HG03575 (cell line): Measurements from ENCODE around the gene RAP1GAP.

ENCODE experiments used
- ATAC-seq: cut with Tn5 transposase; IDR thresholded peaks from one replicate; pipeline ENCODE4 v1.9.1; 2021; ENCODE audit not compliant: unreplicated experiment, insufficient number of reproducible peaks, low FRiP score; ENCODE audit errors: extremely low read depth

The RAP1GAP gene

DNA sequence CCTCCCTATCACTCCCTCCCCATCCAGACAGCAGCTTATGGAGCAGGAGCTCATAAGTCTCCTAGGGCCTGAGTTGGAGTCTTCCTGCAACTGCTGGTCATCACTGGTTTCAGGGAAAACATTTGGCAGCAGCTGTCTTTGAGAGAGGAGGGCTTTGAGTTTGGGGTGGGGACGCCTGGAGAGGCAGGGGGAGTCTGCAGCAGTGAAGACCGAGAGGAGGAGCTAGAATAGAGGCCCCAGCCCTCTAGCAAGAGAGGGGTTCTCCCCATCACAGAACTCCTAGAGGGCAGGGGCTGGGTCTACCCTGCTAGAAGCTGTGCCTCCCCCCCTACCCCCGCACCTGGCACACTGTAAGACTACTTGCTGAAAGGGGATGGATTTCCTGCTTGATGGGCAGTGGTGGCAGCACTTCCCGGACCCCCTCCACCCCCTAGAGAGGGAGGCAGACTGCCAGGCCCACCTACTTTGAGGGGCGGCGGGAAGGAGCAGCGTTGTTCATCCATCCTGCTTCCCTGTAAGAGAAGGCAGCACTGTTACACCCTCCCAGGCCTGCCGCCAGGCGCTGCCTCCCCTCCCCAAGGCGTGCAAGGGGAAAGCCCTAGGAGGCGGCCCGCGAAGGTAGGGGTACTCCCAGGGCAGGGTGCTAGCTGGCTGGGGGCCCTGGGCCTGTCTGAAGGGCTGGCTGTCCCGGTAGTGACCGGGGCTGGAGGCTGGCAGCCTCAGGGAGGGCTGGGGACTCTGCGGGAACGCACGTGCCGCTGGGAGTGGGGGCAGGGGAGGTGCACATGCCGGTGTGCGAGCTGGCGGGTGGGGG, 50.4 kb downstream of the RAP1GAP start:
- no peak for ATAC-seq

GRCh38 chr1:21618059-21618458, 51.1 kb downstream of the RAP1GAP start:
- no peak for ATAC-seq

DNA sequence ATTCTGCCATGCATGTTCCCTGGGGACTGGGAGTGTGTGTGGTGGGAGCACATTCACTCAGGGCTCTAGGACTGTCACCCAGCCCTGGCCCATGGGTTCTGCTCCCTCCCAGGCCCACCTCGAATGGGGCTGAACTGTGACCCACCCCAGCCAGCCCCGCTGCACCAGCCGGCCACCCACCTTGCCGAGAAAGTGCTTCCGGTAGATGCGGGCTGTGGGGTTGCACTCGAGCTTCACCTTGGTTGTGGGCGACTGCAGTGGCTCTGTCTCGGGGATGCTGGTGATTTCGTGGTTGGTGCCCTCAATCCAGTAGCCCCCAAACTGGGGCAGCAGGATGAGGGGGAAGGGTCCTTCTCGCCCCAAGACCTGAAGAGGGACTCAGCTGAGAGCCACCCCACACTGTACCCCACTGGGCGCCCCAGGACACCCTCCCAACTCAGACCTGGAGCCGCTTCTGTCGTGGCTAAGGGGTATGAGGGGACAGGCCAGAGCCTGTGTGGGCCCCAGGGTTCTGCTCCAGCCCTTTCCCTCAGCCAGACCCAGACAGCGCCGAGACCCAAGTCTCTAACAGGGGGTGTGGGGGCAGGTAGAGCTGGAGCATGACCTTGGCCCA, 51.9 kb downstream of the RAP1GAP start:
- no peak for ATAC-seq

GRCh38 chr1:21616372-21616771, 52.8 kb downstream of the RAP1GAP start:
- ATAC-seq = no peak

DNA sequence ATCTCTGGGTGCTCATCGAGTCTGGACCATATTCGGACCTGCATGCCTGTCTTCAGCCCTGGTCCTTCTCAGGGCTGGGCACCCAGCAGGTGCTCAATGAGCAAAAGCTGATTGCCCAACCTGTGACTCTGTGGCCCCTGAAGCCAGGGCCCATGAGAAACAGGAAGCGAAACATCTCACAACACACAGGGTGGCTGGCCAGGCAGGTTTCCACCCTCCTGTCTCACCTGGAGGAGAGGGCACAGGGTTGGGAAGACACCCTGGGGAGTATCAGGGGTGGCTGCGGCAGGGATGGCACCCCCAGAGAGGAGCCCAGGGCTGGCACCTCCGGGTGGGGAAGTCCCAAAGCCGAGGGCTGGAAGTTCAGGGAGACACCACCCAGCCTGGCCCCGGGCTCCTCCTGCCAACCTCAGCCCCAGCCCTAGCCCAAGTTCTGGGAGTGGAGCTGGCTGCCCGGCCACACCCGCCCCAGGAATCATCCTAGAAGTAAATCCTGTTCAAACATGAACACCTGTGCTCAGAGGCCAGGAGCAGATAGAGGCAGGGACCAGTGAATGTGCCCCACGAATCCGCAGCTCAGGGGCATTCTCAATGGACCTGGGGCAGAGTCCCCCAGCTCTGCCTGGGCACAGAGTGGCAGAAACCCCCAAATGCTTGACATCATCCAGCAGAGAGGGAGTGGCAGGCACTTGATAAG, 54.6 kb downstream of the RAP1GAP start:
- no peak for ATAC-seq

- ATAC-seq = no peak
Observed at GRCh38 chr1:21613072-21613867, 55.9 kb downstream of the RAP1GAP start.

DNA sequence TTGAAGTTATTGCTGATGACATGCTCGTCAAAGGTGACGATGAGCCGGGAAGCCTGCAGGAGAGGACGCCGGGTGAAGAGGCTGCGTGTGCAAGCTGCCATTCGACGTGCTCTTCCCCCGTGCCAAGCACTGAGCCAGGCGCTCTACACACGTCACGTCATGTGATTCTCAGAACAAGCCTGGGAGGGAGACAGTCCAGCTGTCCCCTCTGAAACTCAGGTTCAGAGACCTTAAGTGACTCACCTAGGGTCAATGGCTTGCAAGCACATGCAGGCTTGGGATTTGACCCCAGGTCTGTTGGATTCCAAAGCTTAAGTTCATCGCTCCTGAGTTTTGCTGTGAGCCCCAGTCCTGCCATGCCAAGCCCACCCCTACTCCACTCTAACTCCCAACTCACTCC, 57.1 kb downstream of the RAP1GAP start:
- ATAC-seq = no peak

GRCh38 chr1:21610989-21611785, 58.0 kb downstream of the RAP1GAP start:
- ATAC-seq = no peak

- ATAC-seq = no peak
Observed at GRCh38 chr1:21610027-21610426, 59.1 kb downstream of the RAP1GAP start.

DNA sequence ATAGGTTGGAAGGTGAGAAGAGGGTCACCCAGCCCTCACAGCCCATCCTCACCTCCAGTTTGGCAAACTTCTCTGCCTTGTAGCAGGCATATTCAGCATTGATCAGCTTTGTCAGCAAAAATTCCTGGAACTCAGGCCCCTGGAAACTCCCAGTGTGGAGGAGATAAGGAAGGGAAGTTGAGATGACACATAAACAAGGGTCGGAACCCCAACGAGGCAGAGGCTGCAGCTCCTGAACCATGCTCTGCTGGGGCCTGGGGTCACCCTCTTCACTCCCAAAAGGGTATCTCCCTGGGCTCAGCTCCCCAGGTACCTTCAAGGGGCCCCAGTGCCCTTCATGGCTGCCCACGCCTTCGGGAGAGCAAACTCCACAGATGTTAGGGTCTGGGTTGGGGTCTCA, 60.4 kb downstream of the RAP1GAP start:
- no peak for ATAC-seq

DNA sequence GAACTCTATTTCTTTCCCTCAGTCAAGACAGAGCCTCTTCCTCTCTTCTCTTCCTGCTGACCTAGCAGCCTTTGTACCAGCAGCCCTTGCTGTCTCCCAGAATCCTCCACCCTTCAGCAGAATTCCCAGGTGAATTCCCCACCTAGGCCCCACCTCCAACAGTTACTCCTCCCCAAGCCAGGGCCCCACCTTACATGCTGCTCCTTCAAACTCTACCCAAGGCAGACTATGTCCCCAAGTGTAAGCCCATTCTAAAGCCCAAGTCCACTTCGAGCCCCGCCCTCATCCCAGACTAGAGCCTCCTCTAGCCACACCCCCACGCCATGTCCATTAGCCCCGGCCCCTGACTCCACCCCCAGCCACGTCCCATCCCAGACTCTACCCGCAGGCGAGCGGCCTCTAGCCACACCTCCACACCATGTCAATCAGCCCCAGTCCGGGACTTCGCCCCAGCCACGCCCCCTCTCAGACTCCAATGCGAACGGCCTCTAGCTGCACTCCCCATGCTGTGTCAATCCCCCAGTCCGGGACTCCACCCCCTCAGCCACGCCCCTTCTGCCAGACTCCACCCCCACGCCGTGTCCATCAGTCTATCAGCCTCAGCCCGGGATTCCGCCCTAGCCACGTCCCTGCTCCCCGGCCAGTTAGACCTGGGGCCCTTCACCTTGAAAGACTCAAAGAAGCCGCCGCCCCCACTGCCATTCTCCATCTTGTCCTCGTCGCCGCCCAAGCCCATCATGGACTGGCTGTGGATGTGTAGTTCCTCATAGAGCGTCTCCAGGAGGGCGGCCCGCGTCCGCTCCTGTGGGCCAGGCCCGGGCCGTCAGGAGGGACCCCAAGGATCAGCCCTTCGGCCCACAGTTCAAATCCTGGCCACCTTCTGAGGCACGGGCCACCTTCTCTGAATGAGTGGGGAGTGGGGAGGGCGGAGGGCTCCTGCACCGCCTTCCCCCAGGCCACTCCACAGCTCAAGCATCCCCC, 61.3 kb downstream of the RAP1GAP start:
- ATAC-seq = no peak

GRCh38 chr1:21605964-21606705, 63.0 kb downstream of the RAP1GAP start:
- ATAC-seq = no peak

- ATAC-seq = no peak
Observed at GRCh38 chr1:21605012-21605715, 64.0 kb downstream of the RAP1GAP start.

DNA sequence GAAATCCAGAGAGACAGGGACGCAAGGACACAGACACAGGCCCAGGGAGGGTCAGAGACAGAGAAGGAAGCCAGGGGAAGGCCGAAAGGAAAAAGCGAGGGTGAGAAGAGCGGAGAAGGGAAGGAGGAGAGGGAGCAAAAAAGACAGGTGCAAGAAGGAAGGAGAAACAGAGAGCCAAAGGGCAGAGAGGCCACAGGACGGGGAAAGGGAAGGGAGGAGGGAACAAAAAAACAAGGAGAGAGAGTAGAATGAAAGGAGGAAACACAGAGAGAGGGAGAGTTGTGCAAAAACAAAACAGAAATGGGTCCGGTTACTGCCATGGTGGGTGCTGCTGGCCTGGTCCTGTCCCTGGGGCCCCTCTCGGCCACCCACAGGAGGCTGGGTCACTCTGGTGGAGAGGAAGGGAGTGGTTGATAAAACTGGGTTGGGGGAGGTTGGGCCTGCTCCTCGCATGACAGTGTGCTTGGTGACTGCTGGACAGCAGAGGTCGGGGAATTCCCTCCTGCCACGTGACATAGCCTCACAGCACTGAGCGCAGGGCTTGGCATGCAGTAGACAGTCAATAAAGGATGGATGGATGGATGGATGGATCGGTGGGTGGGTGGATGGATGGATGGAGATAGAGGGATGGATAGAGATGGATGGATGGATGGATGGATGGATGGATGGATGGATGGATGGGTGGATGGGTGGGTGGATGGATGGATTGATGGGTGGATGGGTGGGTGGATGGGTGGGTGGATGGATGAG, 64.8 kb downstream of the RAP1GAP start:
- no peak for ATAC-seq

DNA sequence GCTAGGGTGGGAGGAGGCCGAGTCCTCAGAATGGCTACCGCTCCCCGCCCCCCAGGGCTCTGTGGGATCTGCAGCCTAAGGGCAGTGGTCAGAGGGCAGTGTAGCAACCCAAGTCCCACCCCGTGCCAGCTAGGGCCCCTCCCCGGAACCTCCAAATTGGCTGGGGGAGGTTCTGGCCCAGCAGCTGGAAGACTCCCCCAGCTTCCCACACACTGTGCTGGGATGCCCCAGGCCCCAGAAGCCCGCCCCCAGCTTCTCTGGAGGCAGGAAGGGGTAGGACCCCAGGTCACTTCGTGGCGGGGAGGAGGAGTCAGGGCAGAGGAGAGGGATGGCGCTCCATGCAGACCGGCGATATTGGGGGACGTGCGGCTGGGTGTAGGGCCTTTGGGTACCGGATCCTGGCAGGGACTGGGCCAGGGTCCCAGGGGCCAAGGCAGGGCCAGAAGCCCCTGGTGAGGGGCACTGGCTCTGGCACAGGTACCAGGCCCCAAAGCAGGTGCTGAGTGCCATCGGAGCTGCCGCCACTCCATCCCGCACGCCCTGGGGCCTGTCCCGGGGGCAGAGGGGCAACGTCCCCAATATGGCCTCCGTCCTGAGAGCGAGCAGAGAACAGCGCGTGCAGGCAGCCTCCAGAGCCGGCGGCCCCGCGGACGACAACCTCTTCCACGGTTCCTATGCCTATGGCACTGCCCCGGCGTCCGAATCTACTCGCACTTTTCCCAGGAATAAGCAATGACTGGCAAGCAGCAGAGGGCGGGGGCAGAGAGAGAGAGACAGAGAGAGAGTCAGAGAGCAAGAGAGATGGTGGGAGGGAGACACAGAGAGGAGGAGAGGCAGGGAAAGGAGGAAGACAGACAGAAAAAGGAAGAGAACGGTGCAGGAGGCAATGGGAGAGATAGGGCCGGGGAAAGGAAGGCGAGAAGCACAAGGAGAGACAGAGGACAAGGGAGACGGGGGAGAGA, 65.7 kb downstream of the RAP1GAP start:
- ATAC-seq = no peak
